ENCODE results near the gene SLC36A3.
A peak's percentile ranks its signal among the peaks of the same experiment; 100 is the strongest.
"Not testable (repeated sequence)": the region's sequence is repeated elsewhere in the genome, so short reads cannot be mapped to it uniquely, and the experiment has no call there.

The SLC36A3 gene

DNA sequence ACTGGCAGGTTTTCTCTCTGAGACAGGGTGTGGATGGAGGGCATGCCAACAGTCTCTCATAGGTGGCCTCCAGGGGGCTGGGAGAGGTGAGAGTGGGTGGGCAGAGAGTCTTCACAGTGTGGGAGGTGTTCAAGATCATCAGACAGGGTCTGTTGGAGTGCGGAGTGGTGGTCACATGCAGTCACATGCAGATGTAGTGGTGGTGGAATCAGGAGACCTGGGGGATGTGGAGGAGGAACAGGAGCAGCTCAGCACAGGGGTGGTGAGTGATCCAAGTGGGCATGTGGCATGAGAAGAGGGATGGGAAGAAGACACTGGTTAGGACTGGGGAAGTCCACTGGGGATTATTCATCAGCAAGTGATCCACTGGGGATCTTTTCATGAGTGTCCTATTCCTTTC lies 44.8 kb downstream of the SLC36A3 start:
- no peak for DNase-seq

DNA sequence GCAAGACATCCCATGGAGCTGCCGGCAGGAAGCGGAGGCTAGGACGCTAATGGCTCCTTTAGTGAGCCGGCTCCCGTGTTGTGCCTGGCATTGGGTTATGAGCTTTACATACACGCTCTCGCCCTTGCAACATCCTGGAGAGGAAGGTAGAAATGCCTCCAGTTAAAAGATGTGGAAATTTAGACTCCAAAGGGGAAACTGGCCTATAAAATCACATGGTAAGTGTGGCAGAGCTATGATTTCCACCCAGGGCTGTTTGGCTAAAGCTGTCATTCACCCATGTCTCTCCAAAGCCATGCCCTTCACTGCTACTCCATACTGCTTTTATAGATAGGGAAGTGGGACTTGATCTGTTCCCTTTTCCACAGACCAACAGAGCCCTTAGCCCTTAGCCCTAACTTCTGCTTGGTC lies 45.4 kb downstream of the SLC36A3 start:
- no peak for DNase-seq

DNA sequence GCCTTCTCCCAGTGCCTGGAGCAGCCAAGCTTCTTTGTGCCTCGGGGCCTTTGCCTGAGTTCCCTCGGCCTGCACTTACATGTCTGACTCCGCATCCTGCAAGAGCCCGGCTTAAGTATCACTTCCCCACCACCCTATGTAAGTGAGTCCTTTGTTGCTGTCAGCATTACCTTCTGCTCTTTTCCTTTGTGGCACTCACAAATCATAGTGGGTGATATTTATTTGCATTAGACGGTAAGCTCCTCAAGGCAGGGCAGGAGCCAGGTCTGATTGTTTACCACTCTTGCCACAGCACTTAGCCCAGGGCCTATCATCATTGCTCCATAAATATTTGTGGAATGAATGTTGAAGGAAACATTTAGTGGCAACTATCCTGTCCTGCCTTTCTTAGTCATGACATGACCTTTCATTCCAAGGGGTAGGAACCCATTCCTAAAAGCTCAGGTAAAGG lies 45.8 kb downstream of the SLC36A3 start:
- DNase-seq, result no peak

DNA sequence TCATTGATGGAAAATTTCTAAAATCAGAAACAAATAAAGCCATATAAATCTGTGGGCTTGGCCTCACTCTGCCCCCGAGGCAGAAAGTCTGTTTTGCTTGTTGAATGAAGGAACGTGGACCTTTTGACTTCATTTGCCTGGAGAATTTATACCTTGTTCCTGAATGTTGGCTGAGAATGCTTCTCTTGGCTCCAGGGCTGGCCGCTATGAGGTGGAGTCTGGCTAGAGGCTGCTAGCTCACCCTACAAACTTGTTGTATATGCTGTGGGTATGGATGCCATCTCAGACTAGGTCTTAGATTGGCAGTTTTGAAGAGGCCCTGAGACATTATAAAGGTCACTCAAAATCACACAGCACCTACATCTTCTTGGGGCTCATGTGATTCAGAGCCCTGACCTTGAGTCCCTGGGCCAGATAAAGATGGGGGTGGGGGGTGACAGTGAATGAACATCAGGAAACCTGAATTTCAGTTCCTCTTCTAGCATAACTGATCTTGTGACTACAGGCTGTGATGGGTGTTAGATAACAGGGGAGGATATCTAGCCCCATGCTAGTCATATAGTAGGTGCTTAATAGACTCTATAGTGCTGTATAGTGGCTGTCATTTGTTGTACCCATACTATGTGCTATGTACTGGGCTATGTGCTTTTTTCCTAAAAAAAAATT lies 47.8 kb downstream of the SLC36A3 start:
- no peak for DNase-seq

DNA sequence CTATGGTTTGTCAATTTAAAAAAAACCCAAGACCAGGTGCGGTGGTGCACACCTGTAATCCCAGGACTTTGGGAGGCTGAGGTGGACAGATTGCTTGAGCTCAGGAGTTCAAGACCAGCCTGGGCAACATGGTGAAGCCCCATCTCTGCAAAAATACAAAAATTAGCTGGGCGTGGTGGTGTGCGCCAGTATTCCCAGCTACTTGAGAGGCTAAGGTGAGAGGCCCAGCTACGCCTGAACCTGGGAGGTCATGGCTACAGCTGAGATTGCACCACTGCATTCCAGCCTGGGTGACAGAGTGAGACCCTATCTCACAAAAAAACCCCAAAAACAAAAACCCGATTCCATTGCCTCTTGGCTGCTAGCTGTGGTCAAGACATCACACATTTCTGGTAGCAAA lies 48.6 kb downstream of the SLC36A3 start:
- DNase-seq, result not testable (repeated sequence)

DNA sequence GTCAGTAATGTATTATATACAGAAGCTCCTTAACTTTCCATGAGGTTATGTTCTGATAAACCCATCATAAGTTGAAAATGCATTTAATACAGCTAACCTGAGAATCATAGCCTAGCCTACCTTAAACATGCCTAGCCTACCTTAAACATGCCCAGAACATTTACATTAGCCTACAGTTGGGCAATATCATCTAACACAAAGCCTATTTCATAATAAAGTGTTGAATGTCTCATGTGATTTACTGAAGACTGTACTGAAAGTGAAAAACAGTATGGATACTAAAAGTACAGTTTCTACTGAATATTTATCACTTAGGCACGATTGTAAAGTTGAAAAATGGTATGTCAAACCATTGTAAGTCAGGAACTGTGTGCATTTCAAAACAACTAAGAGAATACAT lies 49.0 kb downstream of the SLC36A3 start:
- no peak for DNase-seq

DNA sequence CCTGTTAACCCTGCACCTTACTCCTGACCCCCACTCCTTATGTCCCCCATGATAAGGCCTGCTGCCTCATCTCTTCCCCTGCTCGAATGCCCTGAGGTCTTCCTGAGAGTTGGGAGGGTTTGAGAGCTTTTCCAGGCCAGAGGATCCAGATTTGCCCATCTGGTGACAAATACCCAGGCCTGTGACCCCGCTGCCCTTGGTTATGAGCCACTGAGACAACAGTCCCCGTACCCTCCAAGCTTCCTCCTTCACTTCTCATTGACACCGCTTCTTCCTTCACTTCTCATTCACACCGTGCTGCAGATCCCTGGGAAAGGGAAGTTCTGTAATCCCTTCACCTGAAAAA lies 50.0 kb downstream of the SLC36A3 start:
- DNase-seq, result no peak

DNA sequence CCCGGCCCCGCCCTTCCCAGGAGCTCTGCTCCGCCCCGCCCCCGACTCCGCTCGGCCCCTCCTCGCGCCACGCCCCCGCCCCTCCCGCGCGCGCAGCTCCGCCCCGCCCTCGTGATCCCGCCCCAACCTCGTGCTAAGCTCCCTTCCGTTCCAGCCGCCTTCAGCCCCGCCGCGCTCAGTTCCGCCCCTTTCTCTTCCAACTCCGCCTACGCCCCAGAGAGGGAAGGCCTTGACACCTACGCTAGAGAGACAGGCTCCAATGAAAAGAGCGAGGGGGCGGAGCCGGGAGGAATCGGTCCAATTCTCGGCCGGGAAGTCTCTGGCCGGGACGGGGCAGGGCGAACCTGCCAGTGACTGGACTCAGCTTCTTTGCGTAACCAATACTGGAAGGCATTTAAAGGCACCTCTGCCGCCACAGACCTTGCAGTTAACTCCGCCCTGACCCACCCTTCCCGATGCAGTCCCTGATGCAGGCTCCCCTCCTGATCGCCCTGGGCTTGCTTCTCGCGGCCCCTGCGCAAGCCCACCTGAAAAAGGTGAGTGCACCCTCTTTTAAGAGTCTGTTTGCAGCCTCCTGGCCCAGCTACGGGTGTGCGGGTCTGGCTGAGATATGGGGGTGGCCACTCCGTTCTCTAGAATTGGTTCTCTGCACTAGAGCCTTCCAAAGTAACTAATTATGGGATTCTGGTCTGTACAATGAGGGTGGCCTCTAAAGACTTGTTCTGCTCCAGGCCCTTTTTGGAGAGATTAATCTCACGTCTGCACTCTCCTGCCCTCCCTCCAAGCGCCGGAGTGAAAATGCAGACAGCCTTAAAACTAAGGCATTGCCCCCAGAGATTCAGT lies 50.6 kb downstream of the SLC36A3 start, which contains the start of gene GM2A:
GM2A (plus strand) TSS at position 424 of the 843 bp plus-strand sequence; CDS start at position 456, 32 bp downstream.
- DNase-seq, result peak; percentile 99

DNA sequence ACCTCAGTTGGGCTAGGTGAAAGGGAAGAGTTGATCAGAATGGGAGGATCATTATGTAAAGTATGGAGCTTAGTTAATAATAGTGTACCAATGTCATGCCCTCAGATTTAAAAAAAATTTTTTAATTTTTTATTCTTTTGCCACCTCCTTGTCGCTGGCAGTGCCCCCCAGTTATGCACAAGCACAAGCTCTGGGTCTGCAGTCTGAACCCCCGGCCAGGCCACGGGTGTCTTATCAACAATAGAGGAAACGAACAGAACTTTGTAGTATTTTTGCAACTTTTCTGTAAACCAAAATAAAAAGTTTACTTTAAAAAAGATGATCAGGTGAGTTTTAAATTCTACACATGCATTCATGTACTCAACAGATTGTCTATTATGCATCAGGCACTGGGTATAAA lies 51.9 kb downstream of the SLC36A3 start:
- DNase-seq, result no peak

DNA sequence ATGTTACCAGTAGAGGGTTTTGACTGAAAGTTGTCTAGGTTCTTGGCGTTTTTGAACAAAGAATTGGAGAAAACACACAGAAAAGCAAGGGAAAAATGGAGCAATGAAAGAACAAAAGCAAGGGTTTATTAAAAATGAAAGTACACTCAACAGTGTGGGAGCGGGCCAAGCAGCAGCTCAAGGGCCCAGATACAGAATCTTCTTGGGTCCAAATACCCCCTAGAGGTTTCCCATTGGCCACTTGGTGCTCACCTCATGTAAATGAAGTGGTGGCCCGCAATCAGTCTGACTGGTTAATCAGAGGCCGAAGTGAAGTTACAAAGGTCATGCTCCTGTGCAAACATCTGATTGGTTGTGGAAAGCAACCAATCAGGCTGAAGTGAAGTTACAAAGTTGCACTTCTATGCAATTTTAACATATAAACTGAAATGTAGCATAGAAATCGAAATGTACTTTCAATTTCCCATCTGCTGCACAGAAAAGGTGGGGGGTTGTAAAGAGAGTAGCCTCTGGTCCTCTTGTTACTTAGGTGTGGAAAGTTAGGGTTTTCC lies 52.5 kb downstream of the SLC36A3 start:
- peak; percentile 65 for DNase-seq

DNA sequence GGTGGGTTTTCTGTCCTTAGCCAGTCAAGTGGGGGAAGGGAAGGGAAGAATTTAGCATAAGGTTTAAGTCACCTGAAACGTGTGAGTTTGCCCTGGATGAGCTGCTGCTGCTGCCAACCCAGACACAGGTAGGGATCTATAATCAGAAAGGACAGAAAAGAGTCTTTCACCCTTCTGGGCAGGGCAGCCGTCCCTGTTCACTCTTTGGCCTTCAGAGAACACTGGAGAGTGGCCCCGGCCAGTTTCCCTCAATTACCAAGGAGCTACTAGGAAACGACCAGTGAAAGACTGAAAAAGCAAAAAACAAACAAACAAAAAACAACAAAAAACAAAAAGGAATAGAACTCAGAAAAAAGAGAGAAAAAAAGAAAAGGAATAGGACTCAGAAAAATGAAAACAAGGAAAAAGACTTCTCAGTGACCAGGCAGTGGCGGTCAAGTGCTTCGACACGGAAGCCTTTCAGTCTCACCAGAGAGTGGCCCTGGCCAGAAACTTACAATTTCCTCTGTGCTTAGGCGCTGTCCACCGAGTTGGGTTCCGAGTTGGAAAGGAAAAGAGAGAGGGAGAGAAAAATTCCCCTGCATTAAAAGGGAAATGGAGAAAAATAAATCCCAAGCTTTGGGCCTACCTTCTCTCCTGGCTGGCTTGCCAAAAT lies 53.1 kb downstream of the SLC36A3 start:
- no peak for DNase-seq

DNA sequence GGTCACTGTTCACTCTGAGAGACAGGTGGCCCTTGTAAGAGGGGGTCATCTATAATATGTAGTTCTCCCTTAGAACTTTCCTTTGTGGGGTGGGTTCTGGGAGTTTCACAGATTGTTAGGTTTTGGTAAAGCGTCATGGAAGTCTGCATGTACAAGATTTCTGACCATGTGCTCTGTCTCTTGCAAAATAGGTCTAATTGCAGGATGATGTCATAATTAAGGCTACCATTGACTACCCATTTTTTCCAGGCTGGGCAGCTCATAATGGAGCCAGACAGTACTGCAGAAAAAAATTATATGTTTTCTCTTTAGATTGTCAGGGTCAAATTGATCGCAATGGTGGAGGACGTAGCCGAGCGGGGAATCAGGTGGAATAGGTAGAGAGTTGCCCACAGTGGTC lies 54.3 kb downstream of the SLC36A3 start:
- DNase-seq, result no peak

DNA sequence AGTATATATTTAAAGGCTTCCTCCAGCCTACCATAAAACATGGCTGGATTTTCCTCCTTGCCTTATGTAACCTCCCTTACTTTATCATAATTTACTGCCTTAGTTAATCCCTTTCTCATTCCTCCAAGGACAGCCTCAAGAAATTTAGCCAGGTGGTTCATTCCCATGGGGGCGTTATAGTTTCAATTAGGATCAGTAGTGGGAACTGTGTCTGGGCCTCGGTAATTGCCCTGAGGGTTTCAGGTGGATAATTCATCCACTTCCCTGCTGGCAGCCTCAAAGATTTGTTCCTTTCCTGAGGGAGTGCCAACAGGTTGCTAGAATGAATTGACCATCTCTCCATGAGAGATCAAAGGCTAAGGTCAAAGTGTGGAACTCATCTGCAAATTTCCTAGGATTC lies 54.9 kb downstream of the SLC36A3 start:
- no peak for DNase-seq

DNA sequence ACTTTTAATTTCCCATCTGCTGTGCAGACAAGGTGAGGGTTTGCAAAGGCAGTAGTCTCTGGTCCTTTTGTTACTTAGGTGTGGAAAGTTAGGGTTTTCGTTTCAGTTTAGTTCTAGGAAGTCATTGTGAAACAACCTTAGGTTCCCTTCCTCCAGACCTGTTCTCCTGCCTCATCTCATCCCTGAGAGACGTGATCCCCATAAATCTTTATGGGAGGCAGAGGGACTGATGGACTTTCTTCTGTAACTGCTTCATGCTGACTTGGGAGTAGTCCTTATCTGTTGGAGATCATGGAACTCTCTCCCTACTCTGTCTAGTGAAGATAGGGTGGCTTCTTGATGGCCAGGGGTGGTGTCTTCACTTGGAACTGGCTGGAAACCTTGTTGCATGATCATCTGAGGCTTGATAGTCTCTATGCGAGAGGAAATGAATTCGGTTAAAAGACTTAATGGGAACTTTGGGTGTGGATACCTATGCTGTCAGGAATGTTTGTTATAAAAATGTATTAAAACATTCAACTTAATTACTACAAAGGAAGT lies 57.8 kb downstream of the SLC36A3 start:
- no peak for DNase-seq

DNA sequence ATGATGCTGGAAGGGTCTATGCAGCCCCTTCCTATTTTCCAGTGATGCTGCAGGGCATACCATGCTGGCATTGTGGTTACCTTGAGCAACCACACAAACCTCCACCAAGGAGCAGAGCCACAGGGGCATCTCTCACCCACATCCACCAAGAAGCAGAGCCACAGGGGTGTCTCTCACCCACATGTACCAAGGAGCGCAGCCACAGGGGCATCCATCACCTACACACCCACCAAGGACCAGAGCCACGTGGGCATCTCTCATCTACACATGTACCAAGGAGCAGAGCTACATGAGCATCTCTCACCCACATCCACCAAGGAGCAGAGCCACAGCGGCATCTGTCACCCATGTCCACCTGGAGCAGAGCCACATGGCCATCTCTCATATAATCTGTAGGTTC lies 59.4 kb downstream of the SLC36A3 start:
- no peak for DNase-seq

DNA sequence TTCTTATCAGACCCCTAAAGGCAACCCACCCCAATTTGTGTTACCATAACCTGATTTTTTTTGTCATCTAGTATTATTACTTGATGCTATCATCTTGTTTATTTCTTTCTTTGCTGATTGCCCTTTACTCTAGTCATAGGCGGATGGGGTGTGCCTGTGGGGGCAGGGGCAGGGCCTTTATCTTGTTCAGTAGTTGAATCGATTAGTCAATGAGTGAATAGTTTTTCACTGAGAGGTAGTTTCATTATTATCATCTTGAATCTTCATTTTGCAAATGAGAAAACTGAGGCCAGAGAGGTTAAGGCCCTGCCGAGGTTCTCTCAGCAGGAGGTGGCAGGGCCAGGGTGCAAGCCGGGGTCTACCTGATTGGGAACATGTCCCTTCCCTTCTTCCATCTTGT lies 60.0 kb downstream of the SLC36A3 start:
- DNase-seq, result no peak

DNA sequence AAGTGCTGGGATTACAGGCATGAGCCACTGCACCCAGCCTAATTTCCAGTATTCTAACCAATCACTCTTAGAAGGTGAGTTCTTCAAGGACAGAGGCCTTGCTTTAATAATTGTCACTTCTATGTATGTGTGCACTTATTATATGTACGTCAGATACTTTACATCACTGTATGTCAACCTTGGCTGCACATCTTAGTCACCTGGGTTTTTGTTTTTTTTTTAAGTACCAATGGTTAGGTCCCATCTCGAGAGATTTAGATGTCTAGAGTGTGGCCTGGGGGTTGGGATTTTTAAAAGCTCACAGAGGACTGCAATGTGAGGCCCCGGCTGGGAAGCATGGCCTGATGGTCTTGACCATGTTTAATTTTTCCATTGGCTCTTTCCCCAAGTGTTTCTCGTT lies 60.4 kb downstream of the SLC36A3 start:
- no peak for DNase-seq

DNA sequence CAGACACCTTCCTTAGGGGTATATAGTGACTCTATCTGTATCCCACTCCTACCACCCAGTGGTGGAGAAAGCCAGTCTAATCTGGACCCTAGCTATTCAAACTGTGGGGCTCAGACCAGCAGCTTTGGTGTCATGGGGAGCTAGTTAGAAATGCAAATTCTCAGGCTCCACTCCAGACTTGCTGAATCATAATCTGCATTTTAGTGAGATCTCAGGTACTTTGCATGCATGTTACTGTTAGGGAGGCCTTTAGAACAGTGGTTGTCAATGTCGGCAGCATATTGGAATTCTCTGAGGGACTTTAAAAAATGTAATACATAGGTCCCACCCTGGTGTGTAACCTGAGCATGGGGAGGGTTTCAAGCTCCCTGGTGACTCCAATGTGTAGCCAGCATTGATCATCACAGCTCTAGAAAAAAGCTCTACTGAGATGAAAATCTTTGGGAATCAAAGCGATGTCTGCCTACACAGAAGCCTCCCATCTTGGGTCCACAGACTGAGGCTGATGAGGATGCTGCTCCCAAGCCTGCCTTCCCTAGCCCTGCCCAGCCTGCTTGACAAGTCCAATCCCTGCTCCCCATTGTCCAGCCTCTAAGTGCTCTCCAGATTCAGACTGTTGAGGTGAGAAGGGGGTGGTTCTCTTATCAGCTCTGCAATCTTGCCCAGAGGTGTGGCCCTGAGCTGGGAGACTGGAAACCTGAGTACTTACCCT lies 62.5 kb downstream of the SLC36A3 start:
- no peak for DNase-seq

DNA sequence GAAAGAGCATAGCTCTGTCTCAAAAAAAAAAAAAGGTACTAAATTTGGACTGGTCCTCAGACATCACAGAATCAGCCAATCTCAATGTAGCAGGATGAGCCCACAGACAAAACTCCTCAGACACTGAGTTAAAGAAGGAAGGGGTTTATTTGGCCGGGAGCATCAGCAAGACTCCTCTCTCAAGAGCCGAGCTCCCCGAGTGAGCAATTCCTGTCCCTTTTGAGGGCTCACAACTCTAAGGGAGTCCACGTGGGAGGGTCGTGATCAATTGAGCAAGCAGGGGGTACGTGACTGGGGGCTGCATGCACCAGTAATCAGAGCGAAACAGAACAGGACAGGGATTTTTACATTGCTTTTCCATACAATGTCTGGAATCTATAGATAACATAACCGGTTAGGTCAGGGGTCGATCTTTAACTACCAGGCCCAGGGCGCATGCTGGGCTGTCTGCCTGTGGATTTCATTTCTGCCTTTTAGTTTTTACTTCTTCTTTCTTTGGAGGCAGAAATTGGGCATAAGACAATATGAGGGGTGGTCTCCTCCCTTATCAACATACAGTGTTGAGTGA lies 63.2 kb downstream of the SLC36A3 start:
- not testable (repeated sequence) for DNase-seq

DNA sequence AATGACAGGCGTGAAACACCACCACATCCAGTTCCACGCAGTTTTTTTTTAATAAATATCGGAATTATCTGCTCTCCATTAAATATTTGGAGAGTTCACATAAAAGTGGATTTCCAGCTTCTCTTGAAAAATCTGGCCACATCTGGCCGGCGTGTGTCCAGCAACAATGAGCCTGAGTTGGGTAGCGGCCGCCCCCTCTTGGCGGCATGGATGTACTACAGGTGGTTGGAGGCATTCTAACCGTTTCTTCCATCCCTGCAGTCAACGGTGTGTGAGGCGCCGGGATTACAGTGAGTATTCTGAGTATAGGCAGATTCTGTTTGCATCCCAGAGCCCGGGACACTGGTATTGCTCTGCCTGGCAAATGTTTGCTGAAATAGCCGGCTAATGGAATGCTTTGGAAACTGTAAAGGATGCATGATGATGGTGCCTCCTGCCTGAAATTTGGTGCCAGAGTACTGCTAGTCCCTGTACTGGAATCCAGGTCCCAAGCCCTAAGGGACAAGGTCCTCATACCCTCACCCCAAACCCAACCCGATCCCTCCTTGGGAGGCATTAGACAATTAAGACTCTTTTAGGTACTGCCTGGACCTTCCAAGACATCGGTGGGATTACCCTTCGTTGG lies 64.2 kb downstream of the SLC36A3 start:
- peak; percentile 68 for DNase-seq

DNA sequence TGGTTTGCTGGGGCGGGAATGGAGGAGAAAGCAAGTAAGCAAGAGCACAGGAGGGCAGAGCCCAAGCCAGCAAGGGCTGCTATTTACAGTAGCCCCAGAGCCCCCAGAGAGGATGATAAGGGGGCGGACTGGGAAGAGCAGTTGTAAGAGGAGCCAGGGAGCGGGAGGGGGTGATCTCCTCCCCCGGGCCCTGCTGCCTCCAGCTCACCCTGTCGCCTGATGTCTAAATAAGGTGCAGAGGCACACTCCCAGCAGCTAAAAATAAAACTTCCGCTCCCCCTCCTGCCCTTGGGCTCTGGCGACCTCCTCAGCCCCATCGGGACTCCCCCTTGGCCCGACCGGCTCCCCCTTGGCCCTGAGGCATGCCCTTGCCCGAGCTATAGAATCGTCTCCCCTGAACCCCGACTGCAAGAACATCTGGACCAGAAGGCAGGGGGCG lies 65.2 kb downstream of the SLC36A3 start:
- no peak for DNase-seq

DNA sequence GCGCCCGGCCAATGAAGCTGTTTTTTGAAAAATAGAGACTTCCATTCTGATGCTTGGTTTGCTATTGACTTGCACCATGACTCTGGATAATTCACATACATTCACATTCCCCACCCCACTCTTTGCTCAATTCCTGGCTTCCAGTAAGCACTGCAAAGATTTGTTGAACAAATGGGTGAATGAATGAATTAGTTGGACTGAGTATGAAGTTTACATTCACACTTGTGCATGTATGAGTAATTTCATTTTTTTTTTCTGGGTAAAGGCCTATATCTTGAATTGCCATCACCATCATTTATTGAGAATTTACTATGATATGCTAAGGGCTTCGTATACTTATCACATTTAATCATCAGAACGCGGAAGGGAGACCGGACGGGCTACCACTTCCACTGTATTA lies 65.9 kb downstream of the SLC36A3 start:
- no peak for DNase-seq
